SKM-1 (cell line): Measurements from ENCODE around the gene MRPL52.

Source experiments
- DNase-seq: peaks from one replicate; lab custom pipeline; 2025; ENCODE audit not compliant: unreplicated experiment; lab: John Stamatoyannopoulos, UW

MRPL52 gene

DNA sequence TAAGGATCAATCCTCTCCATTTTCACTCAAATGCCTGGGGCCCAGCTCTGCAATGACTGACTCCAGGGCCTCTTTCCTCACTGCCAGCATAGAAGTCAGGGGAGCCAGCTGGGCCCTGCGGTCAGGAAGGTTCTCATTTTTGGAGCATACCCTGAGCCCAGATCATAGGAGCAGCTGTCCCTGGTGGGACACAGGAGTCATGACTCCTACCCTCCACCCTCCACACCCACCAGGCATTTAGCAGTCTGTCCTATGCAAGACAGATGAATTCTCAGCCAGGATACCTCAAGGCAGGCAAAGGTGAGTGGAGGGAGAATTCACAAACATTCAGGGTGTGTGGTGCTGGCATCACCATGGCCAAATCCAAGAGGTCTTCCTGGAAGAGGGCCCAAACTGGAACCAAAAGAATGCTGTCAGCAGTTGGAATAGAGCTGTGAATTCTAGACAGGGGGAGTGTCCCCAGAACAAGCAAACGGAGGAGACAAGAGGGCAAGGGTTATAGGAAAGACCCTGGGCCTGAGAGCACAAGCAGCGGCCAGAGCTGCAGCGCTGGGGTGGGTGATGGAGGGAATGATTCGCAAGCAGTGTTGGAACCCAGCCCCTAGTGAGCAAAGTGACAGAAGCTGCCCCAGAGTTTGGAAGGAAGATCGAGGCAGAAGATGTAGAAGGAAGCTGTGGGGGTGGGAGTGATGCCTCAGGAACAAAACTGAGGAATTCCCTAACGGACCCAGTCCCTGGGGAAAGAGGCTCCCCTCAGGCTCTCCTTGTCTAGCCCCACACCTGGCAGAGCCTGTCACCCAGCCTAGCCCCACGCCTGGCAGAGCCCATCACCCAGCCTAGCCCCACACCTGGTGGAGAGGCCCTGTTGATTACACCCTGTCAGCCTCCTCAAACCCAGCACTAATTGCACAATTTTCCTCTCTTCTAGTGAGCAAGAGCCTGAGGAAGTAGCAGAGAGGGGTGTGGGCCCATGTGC lies 48.9 kb downstream of the MRPL52 start:
- no peak for DNase-seq

DNA sequence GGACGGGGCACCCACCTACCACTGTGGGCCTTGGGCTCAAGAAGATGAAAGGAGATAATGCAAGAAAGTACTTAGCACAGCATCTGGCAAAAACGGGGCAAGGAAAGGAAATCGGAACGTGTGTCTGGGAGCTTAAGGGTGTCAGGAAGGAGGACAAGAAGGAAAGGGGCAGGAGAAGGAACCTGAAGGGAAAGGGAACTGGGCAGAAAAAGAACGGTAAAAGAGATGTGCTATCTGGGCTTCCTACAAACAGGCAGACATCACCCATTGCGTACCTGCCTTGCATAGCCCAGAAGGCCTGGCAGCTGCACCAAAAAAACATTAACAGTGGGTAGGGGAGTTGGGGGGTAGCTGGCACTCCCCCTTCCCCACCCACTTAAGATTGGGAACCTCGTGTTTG lies 52.4 kb downstream of the MRPL52 start:
- no peak for DNase-seq

DNA sequence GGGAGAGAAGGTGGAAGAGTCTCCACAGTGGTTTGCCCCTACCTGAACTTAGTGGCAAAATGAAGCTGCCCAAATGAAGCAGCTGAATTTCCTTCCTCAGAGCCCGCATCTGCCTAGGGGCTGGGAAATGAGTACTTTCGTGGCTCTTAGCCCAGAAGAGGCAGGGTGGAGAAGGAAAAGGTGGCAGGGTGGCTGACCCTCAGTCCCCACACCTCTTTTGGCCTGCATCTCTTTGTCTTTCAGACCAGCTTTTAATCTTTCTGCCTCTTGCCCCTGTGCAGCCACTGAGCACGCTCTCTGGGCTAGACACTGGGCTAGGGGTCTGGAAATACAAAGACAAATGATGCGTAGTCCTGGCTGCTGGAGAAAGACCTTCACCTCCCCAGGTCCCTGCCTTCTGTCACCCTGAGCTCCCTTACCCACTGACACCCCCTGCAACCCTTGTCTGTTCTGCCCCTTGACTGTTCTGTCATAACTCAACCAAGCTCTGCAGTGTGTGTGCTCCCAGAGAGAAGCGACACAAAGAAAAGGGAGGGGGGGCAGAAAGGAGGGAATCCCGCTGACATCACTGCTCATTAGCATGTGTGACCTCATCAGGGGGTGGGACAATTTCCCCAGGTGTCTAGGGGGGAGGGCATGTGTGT lies 53.0 kb downstream of the MRPL52 start:
- no peak for DNase-seq

DNA sequence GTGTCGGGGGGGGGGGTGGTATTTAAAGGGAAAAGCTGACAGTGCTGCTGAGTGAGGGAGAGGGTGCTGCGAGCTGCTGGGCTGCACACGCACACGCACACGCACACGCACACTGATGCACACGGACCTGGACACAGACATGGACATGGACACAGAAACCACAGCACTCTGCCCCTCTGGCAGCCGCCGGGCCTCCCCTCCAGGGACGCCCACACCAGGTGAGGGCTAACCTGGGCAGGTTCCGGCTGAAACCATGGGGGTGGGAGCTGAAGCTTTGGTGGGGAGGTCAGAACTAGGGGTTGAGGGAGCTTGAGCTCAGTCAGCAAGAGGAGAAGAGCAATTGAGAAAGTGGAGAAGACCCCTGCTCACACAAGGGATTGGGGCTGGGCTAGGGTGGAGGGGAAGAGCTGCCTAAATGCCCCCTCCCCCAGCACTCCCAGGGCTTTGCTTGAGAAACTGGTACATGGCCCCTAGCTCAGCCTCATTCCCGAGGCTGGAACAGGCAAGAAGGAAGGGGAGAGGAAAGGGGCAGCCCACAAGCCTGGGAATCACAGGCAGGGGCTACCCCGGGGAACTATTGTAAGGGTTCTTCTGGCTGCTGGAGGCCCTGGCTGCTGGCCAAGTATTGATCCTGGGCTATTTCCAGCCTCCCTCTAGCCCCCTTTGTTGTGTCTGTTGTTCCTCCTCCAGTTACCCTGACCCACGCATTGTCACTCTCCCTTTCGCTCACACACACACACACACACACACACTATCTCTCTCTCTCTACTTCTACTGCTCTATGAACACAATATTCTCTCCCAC lies 53.7 kb downstream of the MRPL52 start, which contains the start of gene REM2:
Gene REM2 (plus strand): TSS at position 50 of the 804 bp plus-strand sequence. CDS start 66 bp downstream, at position 116.
- DNase-seq = no peak

DNA sequence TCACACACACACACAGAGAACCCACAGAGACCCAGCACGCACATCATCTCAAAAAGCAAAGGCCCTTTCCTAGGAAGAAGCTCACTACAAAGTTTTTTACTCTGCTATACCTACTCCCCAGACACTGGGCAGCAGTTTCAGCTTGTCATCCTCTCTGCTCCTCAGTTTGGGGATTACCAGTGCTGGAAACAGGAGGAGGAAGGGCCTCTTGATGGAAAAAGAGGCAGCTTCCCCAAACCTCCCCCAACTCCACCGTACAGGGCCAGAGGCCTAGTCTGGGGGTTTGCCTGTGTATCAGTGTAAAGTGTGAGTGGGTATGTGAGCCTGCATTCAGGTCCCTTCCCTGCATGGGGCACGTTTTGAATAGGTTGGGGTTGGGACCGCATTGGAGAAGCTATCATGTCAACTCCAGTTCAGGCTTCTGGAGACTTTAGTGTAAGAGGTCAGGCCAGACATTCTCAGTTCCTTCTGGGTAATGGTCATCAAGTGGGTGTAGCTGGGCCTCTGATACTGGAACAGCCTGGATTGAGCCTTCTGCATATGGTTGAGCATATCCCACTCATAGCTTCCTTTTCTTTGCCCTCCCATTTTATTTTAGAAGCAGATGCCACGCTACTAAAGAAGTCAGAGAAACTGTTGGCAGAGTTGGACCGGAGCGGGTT lies 54.5 kb downstream of the MRPL52 start:
- DNase-seq = no peak
